ENCODE measurements around the gene UBXN2A. TPM values are rescaled to one million over a fixed set of nuclear protein-coding genes. Genes with fewer than 3 reads are reported as not detected.
"Not testable (repeated sequence)": the region's sequence is repeated elsewhere in the genome, so short reads cannot be mapped to it uniquely, and the experiment has no call there.

The UBXN2A gene
- total and polyA plus RNA-seq, 3 donors from 2014 or later = 9.4 to 18.4 (median 11.9) TPM

DNA sequence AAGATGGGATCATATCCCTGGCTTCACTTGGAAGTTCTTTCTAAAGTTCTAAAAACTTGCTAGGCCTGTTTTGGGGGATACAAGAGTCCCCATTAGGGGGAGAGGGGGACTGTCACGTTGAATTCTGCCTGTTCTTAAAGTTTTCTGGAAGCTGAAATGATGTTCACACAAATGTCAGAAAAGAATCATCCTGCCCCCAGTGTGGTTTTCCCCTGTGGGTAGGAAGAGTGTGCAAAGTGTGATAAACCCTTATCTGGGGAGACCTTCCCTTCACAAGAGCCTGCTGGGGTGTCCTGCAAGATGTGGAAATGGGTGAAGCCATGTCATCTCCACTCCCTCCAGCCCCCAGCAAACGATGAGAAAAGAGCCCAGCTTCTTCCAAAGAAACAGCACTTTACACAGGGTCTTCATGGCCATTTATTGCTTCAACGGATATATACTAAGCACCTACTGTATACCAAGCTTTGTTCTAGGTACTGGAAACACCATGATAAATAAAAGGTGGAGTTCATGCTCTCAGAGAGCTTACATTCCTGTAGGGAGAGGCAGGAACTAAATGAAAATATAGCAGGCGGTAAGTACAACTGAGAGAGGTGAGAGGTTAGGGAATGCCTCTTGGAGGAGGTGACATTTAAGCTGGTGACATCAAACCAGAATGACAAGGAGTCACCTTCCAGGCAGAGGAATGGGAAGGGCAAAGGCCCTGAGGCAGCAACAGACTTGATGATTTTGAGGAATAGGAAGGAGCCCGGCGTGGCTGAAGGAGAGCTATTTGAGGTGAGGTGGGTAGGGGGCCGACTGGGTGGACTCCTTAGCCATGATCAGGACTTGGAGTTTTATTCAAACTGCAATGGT, 71.2 kb downstream of the UBXN2A start:
- intact Hi-C loops (cut with DNase I; ENCODE audit: low total_unique reads) = no loop called here
- Histone ChIP-seq H3K27me3 (no peaks in the 10 kb centered on the region), H3K4me3 (no peak overlapping the region), H3K36me3 (ENCODE audit: low read depth, missing control alignments) (no peaks in the 10 kb centered on the region), H3K4me1 (peaks cover 4% of the 10 kb centered on the region), H3K27ac (no peak overlapping the region), H3K9me3 (no peaks in the 10 kb centered on the region)
- 75 to 79% methylated on average over 7 of the region's 7 CpGs for WGBS, 2 donors
- no peak for DNase-seq
- no peak for TF ChIP-seq POLR2A (IDR thresholded peaks at IDR 0.05)
- no peak for TF ChIP-seq CTCF (IDR thresholded peaks at IDR 0.05)

DNA sequence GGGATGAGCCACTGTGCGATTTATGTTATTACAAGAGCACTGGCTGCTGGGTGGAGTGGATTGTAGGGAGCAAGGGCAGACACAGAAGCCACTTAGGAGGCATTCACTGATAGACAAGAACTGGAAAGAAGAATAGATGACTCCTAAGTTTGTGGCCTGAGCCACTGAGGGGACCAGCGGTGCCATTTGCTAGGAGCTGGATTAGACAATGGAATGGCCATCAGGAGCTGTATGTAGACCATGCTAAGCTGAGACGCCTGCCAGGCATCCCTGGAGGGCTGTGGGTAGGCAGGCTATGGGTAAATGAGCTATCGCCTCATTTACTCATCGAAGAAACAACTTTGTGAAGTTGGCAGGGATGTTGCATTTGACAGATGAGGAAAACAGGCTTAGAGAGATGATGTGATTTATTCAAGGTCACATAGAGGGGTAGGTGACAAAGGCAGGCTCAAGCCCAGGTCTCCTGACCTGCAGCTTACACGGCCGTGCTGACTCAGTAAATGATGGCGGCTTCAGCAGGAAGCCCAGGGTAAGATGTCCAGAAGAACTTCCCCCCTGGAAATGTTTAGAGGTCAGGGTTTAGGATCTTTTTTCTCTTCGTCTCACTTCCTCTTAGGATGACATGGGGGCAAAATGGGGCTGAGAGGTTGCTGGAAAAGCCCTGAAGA, 72.4 kb downstream of the UBXN2A start:
- Histone ChIP-seq H3K9me3 (no peaks in the 10 kb centered on the region), H3K27ac (no peak overlapping the region), H3K27me3 (no peaks in the 10 kb centered on the region), H3K4me3 (no peak overlapping the region), H3K36me3 (ENCODE audit: low read depth, missing control alignments) (no peaks in the 10 kb centered on the region), H3K4me1 (peaks cover 4% of the 10 kb centered on the region)
- WGBS, 2 donors = 82 to 91% methylated on average over 9 of the region's 9 CpGs
- no peak for DNase-seq
- TF ChIP-seq CTCF (IDR thresholded peaks at IDR 0.05) (no peak), POLR2A (IDR thresholded peaks at IDR 0.05) (no peak)
- intact Hi-C loops (cut with DNase I; ENCODE audit: low total_unique reads) = no loop called here

- H3K27ac ChIP-seq; H3K27me3 ChIP-seq; H3K9me3 ChIP-seq; H3K36me3 ChIP-seq (ENCODE audit: low read depth, missing control alignments); DNase-seq; H3K4me3 ChIP-seq; intact Hi-C loops (cut with DNase I; ENCODE audit: low total_unique reads); H3K4me1 ChIP-seq: not testable (repeated sequence)
- 91 to 92% methylated on average over 6 of the region's 6 CpGs for WGBS, 2 donors
These were observed 74.6 kb downstream of the UBXN2A start for GRCh38 chr2:24014902-24015301.

GRCh38 chr2:24015562-24016375, 75.5 kb downstream of the UBXN2A start:
- TF ChIP-seq POLR2A (IDR thresholded peaks at IDR 0.05) = no peak
- no peak for TF ChIP-seq CTCF (IDR thresholded peaks at IDR 0.05)
- Histone ChIP-seq H3K4me3 (no peak overlapping the region), H3K27ac (no peak overlapping the region), H3K36me3 (ENCODE audit: low read depth, missing control alignments) (no peaks in the 10 kb centered on the region), H3K4me1 (no peaks in the 10 kb centered on the region), H3K27me3 (no peaks in the 10 kb centered on the region), H3K9me3 (no peaks in the 10 kb centered on the region)
- intact Hi-C loops (cut with DNase I; ENCODE audit: low total_unique reads) = no loop called here
- no peak for DNase-seq
- 77 to 87% methylated on average over 9 of the region's 11 CpGs for WGBS, 2 donors

- 77 to 91% methylated on average over 6 to 9 of the region's 9 CpGs for WGBS, 2 donors
- TF ChIP-seq CTCF (IDR thresholded peaks at IDR 0.05) (no peak), POLR2A (IDR thresholded peaks at IDR 0.05) (no peak)
- no peaks in the 10 kb centered on the region for H3K9me3 ChIP-seq
- no peak overlapping the region for H3K4me3 ChIP-seq
- H3K27ac ChIP-seq = no peak overlapping the region
- intact Hi-C loops (cut with DNase I; ENCODE audit: low total_unique reads) = no loop called here
- no peaks in the 10 kb centered on the region for H3K27me3 ChIP-seq
- no peaks in the 10 kb centered on the region for H3K36me3 ChIP-seq (ENCODE audit: low read depth, missing control alignments)
- no peak for DNase-seq
- H3K4me1 ChIP-seq = no peaks in the 10 kb centered on the region
These were observed 76.1 kb downstream of the UBXN2A start for GRCh38 chr2:24016376-24016761.
